Breast epithelium (tissue), 3 donors: ENCODE measurements around the gene VLDLR.

ENCODE experiments used
- CTCF ChIP-seq, 3 donors: fragments of 450-650 bp; IDR thresholded peaks; one replicate each; pipeline ENCODE4 v1.5.1; 2016 to 2017; ENCODE audit warnings: antibody characterized with exemption in 3 of 3, mild to moderate bottlenecking in 3 of 3, moderate library complexity in 3 of 3
- POLR2A ChIP-seq: fragments of 450-650 bp; IDR thresholded peaks from one replicate; pipeline ENCODE4 v1.6.1; 2016; ENCODE audit warnings: antibody characterized with exemption, mild to moderate bottlenecking, moderate library complexity
- POLR2AphosphoS5 ChIP-seq, 3 donors: sonication (generic); formaldehyde crosslinking; IDR thresholded peaks; one replicate each; pipeline ENCODE4 v1.6.1; 2017; ENCODE audit warnings: antibody characterized with exemption in 3 of 3

GRCh38 chr9:2634818-2635217, 13.2 kb downstream of the VLDLR start:
- no peak for TF ChIP-seq POLR2AphosphoS5 (IDR thresholded peaks at IDR 0.05)
- TF ChIP-seq POLR2A, result no peak
- no peak for TF ChIP-seq CTCF (IDR thresholded peaks at IDR 0.05)
